OCI-LY1 (cell line): Measurements from ENCODE around the gene SMAD6.

Experiments used
- EZH2 ChIP-seq: fragments of 200-600 bp; sonication (generic), shearing (Covaris generic); IDR thresholded peaks from 2 replicates; pipeline ENCODE4 v1.8.0; 2017; ENCODE audit warnings: borderline replicate concordance, mixed run types, mild to moderate bottlenecking, antibody characterized with exemption, low read length, moderate library complexity, mixed read lengths
- TF ChIP-seq, protein P1 (sequence below): fragments of 200-600 bp; sonication (generic), shearing (Covaris generic); IDR thresholded peaks from 2 replicates; pipeline ENCODE4 v1.5.1; 2017; ENCODE audit warnings: mild to moderate bottlenecking, antibody characterized with exemption, low read length, moderate library complexity, mixed read lengths

DNA sequence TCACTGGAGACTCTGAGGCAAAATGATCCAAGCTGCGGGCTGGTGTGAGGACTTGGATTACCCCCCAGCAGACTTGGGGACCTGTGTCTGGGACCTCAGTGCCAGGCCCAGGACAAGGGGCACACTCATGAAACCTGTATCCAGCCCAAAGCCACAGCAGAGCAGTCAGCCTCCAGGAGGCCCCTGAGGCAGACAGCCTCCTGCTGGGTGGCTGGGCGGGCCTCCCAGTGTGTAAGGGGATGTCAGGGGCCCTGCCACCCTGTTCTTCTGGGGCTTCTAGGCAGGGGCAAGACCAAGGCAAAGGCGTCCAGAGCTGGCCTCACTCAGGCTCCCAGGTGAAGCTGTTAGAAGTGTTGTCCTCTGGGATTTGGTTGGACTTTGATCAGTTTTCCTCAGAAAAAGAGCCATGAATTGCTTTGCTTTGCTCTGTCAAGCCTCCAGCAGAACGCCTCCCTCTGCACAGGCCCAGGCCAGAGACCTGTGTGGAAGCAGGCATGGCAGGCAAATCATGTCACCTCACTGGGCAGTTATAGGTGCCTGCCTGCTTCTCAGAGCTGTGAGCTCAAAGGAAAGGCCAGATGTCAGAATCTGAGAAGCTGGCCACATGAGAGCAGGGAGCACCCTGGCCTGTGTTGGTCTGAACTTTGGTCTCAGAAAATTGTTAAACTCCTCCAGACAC, 77.4 kb downstream of the SMAD6 start:
- TF ChIP-seq, protein P1, sequence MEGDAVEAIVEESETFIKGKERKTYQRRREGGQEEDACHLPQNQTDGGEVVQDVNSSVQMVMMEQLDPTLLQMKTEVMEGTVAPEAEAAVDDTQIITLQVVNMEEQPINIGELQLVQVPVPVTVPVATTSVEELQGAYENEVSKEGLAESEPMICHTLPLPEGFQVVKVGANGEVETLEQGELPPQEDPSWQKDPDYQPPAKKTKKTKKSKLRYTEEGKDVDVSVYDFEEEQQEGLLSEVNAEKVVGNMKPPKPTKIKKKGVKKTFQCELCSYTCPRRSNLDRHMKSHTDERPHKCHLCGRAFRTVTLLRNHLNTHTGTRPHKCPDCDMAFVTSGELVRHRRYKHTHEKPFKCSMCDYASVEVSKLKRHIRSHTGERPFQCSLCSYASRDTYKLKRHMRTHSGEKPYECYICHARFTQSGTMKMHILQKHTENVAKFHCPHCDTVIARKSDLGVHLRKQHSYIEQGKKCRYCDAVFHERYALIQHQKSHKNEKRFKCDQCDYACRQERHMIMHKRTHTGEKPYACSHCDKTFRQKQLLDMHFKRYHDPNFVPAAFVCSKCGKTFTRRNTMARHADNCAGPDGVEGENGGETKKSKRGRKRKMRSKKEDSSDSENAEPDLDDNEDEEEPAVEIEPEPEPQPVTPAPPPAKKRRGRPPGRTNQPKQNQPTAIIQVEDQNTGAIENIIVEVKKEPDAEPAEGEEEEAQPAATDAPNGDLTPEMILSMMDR, result no peak
- TF ChIP-seq EZH2, result no peak
